Muscle layer of duodenum (tissue), 2 donors: ENCODE data around the gene DPT.
A peak's percentile ranks its signal among the peaks of the same experiment; 100 is the strongest.
"Not testable (repeated sequence)": the region's sequence is repeated elsewhere in the genome, so short reads cannot be mapped to it uniquely, and the experiment has no call there.

ENCODE experiments used
- H3K27ac ChIP-seq: one replicate; pipeline ENCODE4 v1.7.0; 2013; ENCODE audit warnings: mild to moderate bottlenecking, low read length
- H3K27me3 ChIP-seq: one replicate; pipeline ENCODE4 v1.7.0; 2013; ENCODE audit warnings: low read depth, mild to moderate bottlenecking, control low read depth, low read length
- H3K36me3 ChIP-seq, 2 donors: one replicate each; pipeline ENCODE4 v1.7.0; 2013; ENCODE audit warnings: low read length in 2 of 2, control low read depth in 1 of 2, mild to moderate bottlenecking in 1 of 2; ENCODE audit not compliant: insufficient read depth in 2 of 2, control insufficient read depth in 1 of 2
- H3K4me1 ChIP-seq, 2 donors: one replicate each; pipeline ENCODE4 v1.7.0; 2013; ENCODE audit warnings: low read length in 2 of 2, mild to moderate bottlenecking in 2 of 2, control low read depth in 1 of 2, moderate library complexity in 1 of 2; ENCODE audit not compliant: insufficient read depth in 2 of 2, control insufficient read depth in 1 of 2
- H3K4me3 ChIP-seq, 2 donors: one replicate each; pipeline ENCODE4 v1.7.0; 2013; ENCODE audit warnings: low read length in 2 of 2, low read depth in 1 of 2, mild to moderate bottlenecking in 1 of 2
- H3K9me3 ChIP-seq, 2 donors: one replicate each; pipeline ENCODE4 v1.7.0; 2013; ENCODE audit warnings: low read length in 2 of 2, control low read depth in 1 of 2, mild to moderate bottlenecking in 1 of 2; ENCODE audit not compliant: control insufficient read depth in 1 of 2
- donor health status: healthy.

DPT gene

GRCh38 chr1:168728473-168729404, at the start of gene DPT:
Gene DPT (minus strand): TSS chr1:168729206. CDS start chr1:168729174, 32 bp downstream.
- H3K36me3 ChIP-seq: no peaks in the 10 kb centered on the region
- peak within 1 kb of the TSS; percentile 35 to 50 for H3K4me3 ChIP-seq
- no peak within 1 kb of the TSS for H3K27ac ChIP-seq
- no peaks in the 10 kb centered on the region for H3K4me1 ChIP-seq
- no peaks in the 10 kb centered on the region for H3K27me3 ChIP-seq
- H3K9me3 ChIP-seq: no peaks in the 10 kb centered on the region

DNA sequence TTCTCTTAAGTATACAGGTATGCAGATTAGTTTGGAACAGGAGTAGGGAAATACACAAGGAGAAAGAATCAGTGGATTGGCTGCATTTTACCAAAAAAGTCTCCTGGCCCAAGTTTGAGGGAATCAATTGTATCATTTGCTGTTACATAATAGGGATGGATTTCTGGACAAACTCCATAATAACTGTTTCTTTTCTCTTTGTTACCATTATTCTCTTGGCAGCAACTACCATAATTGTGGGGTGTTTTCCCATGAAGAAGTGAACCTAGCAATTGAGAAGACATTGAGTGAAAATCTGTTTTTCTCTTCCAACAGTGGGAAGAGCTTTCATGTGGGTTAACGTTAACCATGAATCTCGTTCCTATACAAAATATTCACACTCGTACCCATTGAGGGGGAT, 46.4 kb upstream of the DPT start:
- no peaks in the 10 kb centered on the region for H3K27me3 ChIP-seq
- no peak overlapping the region for H3K27ac ChIP-seq

DNA sequence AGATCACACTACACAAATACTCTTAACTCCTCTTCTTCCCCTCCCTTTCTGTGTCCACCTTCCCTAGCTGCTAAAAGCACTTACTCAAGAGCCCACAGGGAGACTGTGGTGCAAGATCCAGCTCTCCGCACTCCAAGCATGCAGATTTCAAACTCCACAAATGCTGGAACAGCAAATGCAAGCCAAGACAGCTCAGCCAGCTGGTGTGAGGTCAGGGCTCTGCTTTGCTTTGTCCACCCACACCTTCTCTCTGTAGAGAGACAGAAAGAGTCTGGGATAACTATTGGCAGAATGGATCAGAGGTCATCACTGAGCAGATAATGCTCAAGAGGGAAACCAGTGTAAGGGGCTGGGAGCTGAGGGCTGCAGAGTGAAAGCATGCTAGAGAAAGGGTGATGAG, 45.2 kb upstream of the DPT start:
- Histone ChIP-seq H3K27ac (no peak overlapping the region), H3K4me1 (peaks cover 0 to 10% of the 10 kb centered on the region in 2 donors), H3K27me3 (no peaks in the 10 kb centered on the region), H3K9me3 (no peaks in the 10 kb centered on the region), H3K36me3 (no peaks in the 10 kb centered on the region), H3K4me3 (no peak overlapping the region)

More for the DNA sequence above, 46.4 kb upstream of the DPT start:
- H3K4me1 ChIP-seq: peaks cover 0 to 9% of the 10 kb centered on the region in 2 donors
- H3K9me3 ChIP-seq: no peaks in the 10 kb centered on the region
- H3K4me3 ChIP-seq: no peak overlapping the region
- no peaks in the 10 kb centered on the region for H3K36me3 ChIP-seq

DNA sequence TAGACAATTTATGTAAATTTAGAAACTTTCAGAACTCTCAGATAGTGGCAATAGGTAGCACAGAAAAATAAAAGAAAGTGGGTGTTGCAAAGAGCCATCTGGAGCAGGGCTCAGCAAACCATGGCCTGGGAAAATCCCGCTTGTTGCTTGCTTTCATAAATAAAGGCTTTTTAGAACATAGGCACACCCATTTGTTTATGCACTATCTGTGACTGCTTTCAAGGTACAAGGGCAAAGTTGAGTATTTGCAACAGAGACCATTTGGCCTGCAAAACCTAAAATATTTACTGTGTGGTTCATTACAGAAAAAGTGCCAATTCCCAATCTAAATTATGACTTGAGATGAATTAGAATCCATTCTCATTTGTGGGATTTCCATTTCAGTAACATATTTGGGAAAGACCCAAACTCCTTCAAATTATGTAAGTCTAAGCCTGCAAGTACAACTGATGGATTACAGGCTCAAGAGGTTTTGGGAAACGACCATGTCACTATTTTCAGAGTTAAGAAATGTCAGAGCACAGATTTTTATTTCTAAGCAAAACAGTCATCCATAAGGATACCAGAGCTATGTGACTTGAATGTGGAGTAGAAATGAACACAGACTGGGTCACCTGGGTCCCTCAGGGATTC, 43.5 kb upstream of the DPT start:
- H3K4me1 ChIP-seq: peaks cover 0 to 24% of the 10 kb centered on the region in 2 donors
- no peaks in the 10 kb centered on the region for H3K27me3 ChIP-seq
- no peak overlapping the region for H3K27ac ChIP-seq
- no peaks in the 10 kb centered on the region for H3K36me3 ChIP-seq
- no peaks in the 10 kb centered on the region for H3K9me3 ChIP-seq
- no peak overlapping the region for H3K4me3 ChIP-seq

DNA sequence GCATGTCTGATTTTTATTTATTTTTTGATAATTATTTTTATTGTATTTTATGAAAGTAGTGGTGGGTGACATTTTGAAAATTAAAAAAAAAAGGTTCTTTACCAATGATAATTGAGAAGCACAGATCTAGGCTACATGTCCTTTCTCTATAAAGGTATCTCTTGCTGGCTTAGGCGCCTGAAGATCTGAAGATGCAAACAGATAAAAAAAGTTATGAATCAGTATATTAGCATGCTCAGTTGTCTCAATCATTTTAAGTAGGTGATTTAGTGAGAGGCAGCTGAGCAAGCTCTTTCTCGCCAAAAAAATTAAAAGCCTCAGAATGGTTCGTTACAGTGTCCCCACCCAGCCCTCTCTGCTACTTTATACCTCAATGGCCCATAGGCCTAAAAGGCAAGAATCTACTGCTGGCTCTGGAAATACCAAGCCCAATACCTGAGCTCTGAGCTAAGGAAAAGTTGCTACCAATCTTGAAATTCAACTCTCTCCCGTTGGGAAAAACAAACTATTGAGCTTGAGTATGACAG, 42.2 kb upstream of the DPT start:
- Histone ChIP-seq H3K27ac (no peak overlapping the region), H3K9me3 (no peaks in the 10 kb centered on the region), H3K4me3 (no peak overlapping the region), H3K27me3 (no peaks in the 10 kb centered on the region), H3K4me1 (peaks cover 0 to 26% of the 10 kb centered on the region in 2 donors), H3K36me3 (no peaks in the 10 kb centered on the region)

DNA sequence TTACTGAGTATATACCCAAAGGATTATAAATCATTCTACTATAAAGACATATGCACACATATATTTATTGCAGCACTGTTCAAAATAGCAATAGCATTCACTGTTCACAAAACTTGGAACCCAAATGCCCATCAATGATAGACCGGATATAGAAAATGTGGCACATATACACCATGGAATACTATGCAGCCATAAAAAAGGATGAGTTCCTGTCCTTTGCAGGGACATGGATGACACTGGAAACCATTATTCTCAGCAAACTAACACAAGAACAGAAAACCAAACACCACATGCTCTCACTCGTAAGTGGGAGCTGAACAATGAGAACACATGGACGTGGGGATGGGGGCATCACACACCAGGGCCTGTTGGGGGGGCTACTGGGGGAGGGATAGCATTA, 40.9 kb upstream of the DPT start:
- H3K27me3 ChIP-seq, H3K36me3 ChIP-seq, H3K27ac ChIP-seq, H3K4me3 ChIP-seq, H3K9me3 ChIP-seq: not testable (repeated sequence)
- peaks cover 0 to 26% of the 10 kb centered on the region in 2 donors for H3K4me1 ChIP-seq

DNA sequence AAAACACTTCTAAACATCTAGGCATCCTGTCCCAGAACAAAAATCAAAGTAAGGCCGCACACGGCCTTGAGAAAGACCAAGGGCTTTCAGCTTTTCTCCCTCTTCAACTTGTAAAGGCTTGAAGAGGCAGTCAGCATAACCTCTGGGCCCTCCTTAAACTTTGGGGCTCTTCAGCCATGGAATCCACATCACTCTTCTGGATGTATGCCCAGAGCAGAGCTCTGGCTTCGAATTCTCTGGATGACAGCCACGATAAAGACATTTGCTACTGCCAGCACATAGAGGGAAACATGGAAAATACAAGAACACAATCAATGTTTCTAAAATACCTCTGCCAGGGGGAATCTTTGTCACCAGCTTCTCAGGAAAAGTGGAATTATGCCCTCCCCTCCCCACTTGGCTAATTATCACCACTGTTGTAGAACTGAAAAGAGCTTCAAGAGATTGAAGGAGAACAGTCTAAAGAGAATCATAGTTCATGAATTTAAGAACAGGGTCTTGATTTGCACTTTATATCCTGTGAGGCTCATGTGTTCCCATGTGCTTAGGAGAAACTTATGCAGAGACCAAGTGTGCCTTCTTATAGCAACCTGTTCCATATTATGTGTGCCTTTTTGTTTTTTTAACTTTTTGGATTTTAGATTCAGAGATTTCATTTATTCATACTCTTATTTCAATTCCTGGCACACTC, 39.0 kb upstream of the DPT start:
- Histone ChIP-seq H3K36me3 (no peaks in the 10 kb centered on the region), H3K9me3 (no peaks in the 10 kb centered on the region), H3K27ac (no peak overlapping the region), H3K4me1 (peaks cover 0 to 17% of the 10 kb centered on the region in 2 donors), H3K4me3 (no peak overlapping the region), H3K27me3 (no peaks in the 10 kb centered on the region)

DNA sequence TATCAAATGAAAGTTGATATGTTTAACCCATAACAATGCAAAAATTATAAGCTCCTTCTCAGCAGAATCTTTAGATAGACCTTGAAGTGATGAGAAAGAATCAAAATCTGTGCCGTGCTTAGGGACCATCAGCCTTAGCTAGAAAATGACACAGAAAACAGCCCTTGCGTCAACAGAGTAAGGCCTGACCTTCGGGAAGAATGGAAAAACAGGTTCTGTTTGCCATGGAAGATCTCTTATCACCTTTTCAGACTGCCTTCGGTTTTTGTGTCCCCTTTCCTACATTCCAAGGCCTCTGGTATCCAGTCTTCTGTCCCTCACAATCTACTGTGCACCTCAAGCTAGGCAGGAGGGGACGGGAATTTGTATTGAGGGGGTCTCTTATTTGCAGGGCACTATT, 37.6 kb upstream of the DPT start:
- Histone ChIP-seq H3K27me3 (no peaks in the 10 kb centered on the region), H3K4me1 (peaks cover 0 to 17% of the 10 kb centered on the region in 2 donors), H3K27ac (no peak overlapping the region), H3K4me3 (no peak overlapping the region), H3K36me3 (no peaks in the 10 kb centered on the region), H3K9me3 (no peaks in the 10 kb centered on the region)

DNA sequence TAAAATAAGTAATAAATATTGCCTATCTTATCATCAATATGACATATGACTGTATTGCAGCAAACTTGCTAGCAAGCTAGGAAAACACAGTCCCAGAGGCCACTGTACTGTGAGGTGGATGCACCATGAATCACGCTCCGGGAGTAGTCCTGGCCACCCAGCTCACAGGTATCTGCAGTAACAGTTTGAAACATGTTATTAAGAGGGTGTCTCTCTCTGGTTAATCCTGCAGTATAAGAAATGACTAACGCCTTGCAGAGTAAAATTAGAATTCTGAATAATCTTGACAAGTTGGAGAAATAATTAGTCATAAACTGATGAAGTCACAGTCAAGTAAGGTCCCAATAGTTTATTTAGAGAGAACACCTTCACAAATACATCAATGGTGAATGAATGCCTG, 34.0 kb upstream of the DPT start:
- Histone ChIP-seq H3K27ac (no peak overlapping the region), H3K9me3 (no peaks in the 10 kb centered on the region), H3K4me1 (peaks cover 0 to 6% of the 10 kb centered on the region in 2 donors), H3K36me3 (no peaks in the 10 kb centered on the region), H3K27me3 (no peaks in the 10 kb centered on the region), H3K4me3 (no peak overlapping the region)

DNA sequence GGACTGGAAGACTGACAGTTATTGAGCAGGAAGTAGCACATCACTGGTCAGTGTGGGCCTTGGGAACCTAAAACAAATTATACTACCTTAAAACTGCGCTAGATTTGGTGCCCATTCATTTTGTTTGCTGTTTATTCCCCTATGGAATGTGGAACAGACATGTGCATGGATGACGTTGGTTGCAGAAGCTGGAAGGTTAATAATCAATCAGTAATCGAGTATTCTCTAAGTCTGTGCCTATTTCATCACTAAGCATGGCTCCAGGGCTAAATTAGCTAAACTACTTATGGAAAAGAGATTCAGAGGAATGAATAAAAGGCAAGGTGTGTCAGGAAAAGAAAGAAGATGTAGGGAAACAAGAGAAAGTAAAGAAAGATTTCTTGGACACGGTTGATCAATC, 33.5 kb upstream of the DPT start:
- no peaks in the 10 kb centered on the region for H3K9me3 ChIP-seq
- no peaks in the 10 kb centered on the region for H3K36me3 ChIP-seq
- no peaks in the 10 kb centered on the region for H3K27me3 ChIP-seq
- H3K27ac ChIP-seq: no peak overlapping the region
- H3K4me3 ChIP-seq: no peak overlapping the region
- H3K4me1 ChIP-seq: peaks cover 0 to under 1% of the 10 kb centered on the region in 2 donors

DNA sequence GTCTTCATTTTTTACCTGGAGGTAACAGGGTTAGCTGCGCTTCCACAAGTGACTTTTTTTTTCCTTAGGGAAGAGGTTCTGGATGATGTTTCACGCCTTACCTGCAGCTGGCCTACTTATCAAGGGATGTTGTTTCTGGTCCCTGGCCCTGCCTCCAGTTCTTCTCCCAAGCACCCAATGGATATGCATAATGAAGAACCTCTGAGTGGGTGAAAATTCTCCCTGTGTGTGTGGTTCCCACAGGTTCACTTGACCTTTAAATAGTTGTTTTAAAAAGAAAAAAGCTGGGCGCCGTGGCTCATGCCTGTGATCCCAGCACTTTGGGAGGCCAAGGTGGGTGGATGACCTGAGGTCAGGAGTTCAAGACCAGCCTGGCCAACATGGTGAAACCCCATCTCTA, 31.8 kb upstream of the DPT start:
- Histone ChIP-seq H3K27me3 (no peaks in the 10 kb centered on the region), H3K9me3 (no peaks in the 10 kb centered on the region), H3K36me3 (no peaks in the 10 kb centered on the region), H3K27ac (no peak overlapping the region), H3K4me3 (no peak overlapping the region), H3K4me1 (no peaks in the 10 kb centered on the region)
